K562 (cell line): Measurements from ENCODE around the gene GRK1. TPM values are rescaled to one million over a fixed set of nuclear protein-coding genes. Genes with fewer than 3 reads are reported as not detected.

ENCODE experiments used
- ATAC-seq: fragments of 200-7000 bp; cut with Tn5 transposase; 3 replicates; pipeline ENCODE4 v1.9.1; 2020; ENCODE audit warnings: moderate library complexity
- BruUV-seq: library from RNA; stranded (reverse); fragments of 400-500 nt; replicated peaks from 2 replicates; lab custom pipeline; 2021; lab: Mats Ljungman, UMichigan
- CTCF ChIA-PET: fragments of 300-600 bp; formaldehyde crosslinking; extraction: SDS; loops from one replicate; lab custom pipeline; 2021; ENCODE audit warnings: low intra/inter-chr PET ratio; lab: Yijun Ruan, JAX
- POLR2A ChIA-PET: fragments of 300-600, 350-650 bp; sonication (Branson Sonifier 250); formaldehyde crosslinking; extraction: SDS; loops from one replicate; lab custom pipeline; 2021; ENCODE audit warnings: antibody characterized with exemption, inconsistent platforms; lab: Yijun Ruan, JAX
- DNase-seq, 4 experiments: peaks; one replicate each; pipeline versions ENCODE4 v3.0.0 to v3.0.0-alpha.2; 2011 to 2018; ENCODE audit warnings: low spot score in 3 of 4, mixed read lengths in 3 of 4; ENCODE audit errors: extremely low read depth in 1 of 4
- FAIRE-seq: peaks from 2 replicates; lab custom pipeline; 2011; peaks lifted over from hg19 to GRCh38; lab: Jason Lieb, UNC
- H2AFZ ChIP-seq: 2 replicates; pipeline ENCODE4 v1.6.0; 2011; ENCODE audit warnings: low read depth, low read length, control low read depth, inconsistent platforms
- H3K27ac ChIP-seq: fragments of 200-600 bp; 3 replicates; pipeline ENCODE4 v1.8.0; 2011; ENCODE audit warnings: low read depth, mild to moderate bottlenecking, control low read depth, inconsistent platforms, low read length, moderate library complexity, mixed read lengths; ENCODE audit errors: extremely low read depth
- H3K27me3 ChIP-seq, 2 experiments: fragments of 300-600 bp in 1 of 2; 2 replicates in 1 of 2; 3 replicates in 1 of 2; pipeline versions ENCODE4 v1.6.0 to v1.8.0; 2011; ENCODE audit warnings: inconsistent platforms in 2 of 2, low read length in 2 of 2, mild to moderate bottlenecking in 1 of 2, mixed read lengths in 1 of 2, moderate library complexity in 1 of 2; ENCODE audit not compliant: control insufficient read depth in 2 of 2, insufficient read depth in 2 of 2
- H3K36me3 ChIP-seq: fragments of 300-600 bp; 3 replicates; pipeline ENCODE4 v1.8.0; 2011; ENCODE audit warnings: mild to moderate bottlenecking, low read length, inconsistent platforms; ENCODE audit not compliant: control insufficient read depth, insufficient read depth
- H3K4me1 ChIP-seq, 2 experiments: fragments of 200-600 bp in 1 of 2; replicated peaks in 1 of 2; 2 replicates in 1 of 2; 3 replicates in 1 of 2; pipeline versions ENCODE4 v1.5.1 to v1.8.0; 2011; ENCODE audit warnings: inconsistent platforms in 2 of 2, low read length in 2 of 2, mild to moderate bottlenecking in 1 of 2, mixed read lengths in 1 of 2, moderate library complexity in 1 of 2; ENCODE audit not compliant: control insufficient read depth in 2 of 2, insufficient read depth in 2 of 2
- H3K4me2 ChIP-seq: 2 replicates; pipeline ENCODE4 v1.6.1; 2011; ENCODE audit warnings: low read length, control low read depth, inconsistent platforms, mixed read lengths; ENCODE audit not compliant: insufficient read depth
- H3K4me3 ChIP-seq: fragments of 200-600 bp; sonication (generic), shearing (Covaris generic); 2 replicates; pipeline ENCODE4 v1.5.1; 2016; ENCODE audit warnings: control low read depth, inconsistent platforms
- H3K79me2 ChIP-seq: fragments of 200-600 bp; 3 replicates; pipeline ENCODE4 v1.8.0; 2011; ENCODE audit warnings: low read length, inconsistent platforms; ENCODE audit not compliant: control insufficient read depth, insufficient read depth
- H3K9ac ChIP-seq, 2 experiments: 2 replicates each; pipeline versions ENCODE4 v1.6.0 to v1.6.1; 2011; ENCODE audit warnings: low read depth in 2 of 2, low read length in 2 of 2, control low read depth in 1 of 2, inconsistent platforms in 1 of 2, mild to moderate bottlenecking in 1 of 2, mixed read lengths in 1 of 2; ENCODE audit not compliant: insufficient read depth in 1 of 2
- H3K9me1 ChIP-seq: one replicate; pipeline ENCODE4 v1.6.0; 2011; ENCODE audit warnings: inconsistent platforms, mild to moderate bottlenecking, low read length, moderate library complexity; ENCODE audit not compliant: control insufficient read depth, insufficient read depth
- H3K9me3 ChIP-seq: replicated peaks from 2 replicates; pipeline ENCODE4 v1.5.1; 2011; ENCODE audit warnings: low read depth, low read length, inconsistent platforms; ENCODE audit not compliant: control insufficient read depth, insufficient read depth
- H4K20me1 ChIP-seq: replicated peaks from 2 replicates; pipeline ENCODE4 v1.6.1; 2011; ENCODE audit warnings: low read length, inconsistent platforms, mixed read lengths; ENCODE audit not compliant: control insufficient read depth, insufficient read depth
- ARID2 ChIP-seq: fragments of 450-650 bp; IDR thresholded peaks from 2 replicates; pipeline ENCODE4 v1.6.1; 2017; ENCODE audit warnings: antibody characterized with exemption, mild to moderate bottlenecking
- C11orf30 ChIP-seq: fragments of 450-650 bp; IDR thresholded peaks from 2 replicates; pipeline ENCODE4 v1.6.1; 2016; ENCODE audit warnings: low read depth, mild to moderate bottlenecking
- CXXC5 ChIP-seq: fragments of 250-450 bp; sonication (Bioruptor Pico); IDR thresholded peaks from 2 replicates; pipeline ENCODE4 v1.8.0; 2022; ENCODE audit warnings: inconsistent platforms, mild to moderate bottlenecking, moderate library complexity
- ELK3 ChIP-seq: fragments of 450-650 bp; formaldehyde crosslinking; IDR thresholded peaks from 2 replicates; pipeline ENCODE4 v1.4.0; 2020; ENCODE audit warnings: mild to moderate bottlenecking
- ERF ChIP-seq: fragments of 450-650 bp; formaldehyde crosslinking; IDR thresholded peaks from 2 replicates; pipeline ENCODE4 v1.4.0; 2020; ENCODE audit warnings: mild to moderate bottlenecking, mixed read lengths
- ETS2 ChIP-seq: IDR thresholded peaks from 2 replicates; pipeline ENCODE4 v1.6.1; 2016; ENCODE audit warnings: borderline replicate concordance, missing genetic modification characterization, mild to moderate bottlenecking, moderate library complexity, missing compliant biosample characterization; ENCODE audit not compliant: poor library complexity, severe bottlenecking
- FOXJ3 ChIP-seq: sonication (generic); formaldehyde crosslinking; IDR thresholded peaks from 2 replicates; pipeline ENCODE4 v1.4.0; 2020; ENCODE audit warnings: mild to moderate bottlenecking, missing genetic modification reagents
- KLF16 ChIP-seq: IDR thresholded peaks from 2 replicates; pipeline ENCODE4 v1.6.1; 2016; ENCODE audit warnings: antibody characterized with exemption
- PPARD ChIP-seq: fragments of 250-450 bp; sonication (Bioruptor Pico); IDR thresholded peaks from 2 replicates; pipeline ENCODE4 v1.8.0; 2022; ENCODE audit warnings: inconsistent platforms, mild to moderate bottlenecking, moderate library complexity
- SAFB ChIP-seq: fragments of 200-400 bp; formaldehyde crosslinking; IDR thresholded peaks from 2 replicates; pipeline ENCODE4 v1.6.1; 2017; ENCODE audit warnings: low read depth, low read length, borderline replicate concordance
- ZKSCAN8 ChIP-seq: fragments of 200-800 bp; sonication (Bioruptor generic); IDR thresholded peaks from 2 replicates; pipeline ENCODE4 v1.6.1; 2016; ENCODE audit warnings: missing genetic modification characterization, missing compliant biosample characterization
- ZNF175 ChIP-seq: fragments of 200-800 bp; sonication (Bioruptor generic); IDR thresholded peaks from 2 replicates; pipeline ENCODE4 v1.6.1; 2016; ENCODE audit warnings: low read depth, mild to moderate bottlenecking, missing genetic modification characterization, missing compliant biosample characterization
- ZNF277 ChIP-seq: fragments of 250-450 bp; sonication (Bioruptor Pico); IDR thresholded peaks from 2 replicates; pipeline ENCODE4 v1.8.0; 2022; ENCODE audit warnings: inconsistent platforms, mild to moderate bottlenecking, moderate library complexity, borderline replicate concordance
- ZNF3 ChIP-seq: fragments of 250-450 bp; sonication (Bioruptor Pico); IDR thresholded peaks from 2 replicates; pipeline ENCODE4 v1.5.0; 2021; ENCODE audit warnings: mild to moderate bottlenecking, moderate library complexity
- WGBS: fragments of 100-300 bp; shearing (Covaris generic); methylation state at CpG from one replicate; pipeline ENCODE4 v1.1.6; 2016; ENCODE audit warnings: low coverage, mixed read lengths; ENCODE audit not compliant: insufficient coverage; ENCODE audit errors: missing lambda C conversion rate; 5-methylcytosine and 5-hydroxymethylcytosine counted together
- in situ Hi-C: fragments of 300-500 bp; cut with MboI; formaldehyde crosslinking; loops from 4 replicates; pipeline ENCODE4 v1.15.0; 2018; ENCODE audit warnings: inconsistent platforms, mixed read lengths
- intact Hi-C: fragments of 100-400 bp; cut with micrococcal nuclease; formaldehyde crosslinking; loops from 2 replicates; pipeline ENCODE4 v1.14.2; 2022
- polyA plus RNA-seq, 8 experiments: library from polyadenylated mRNA; depleted of rRNA in 4 of 8; stranded (reverse) in 5 of 8; unstranded in 3 of 8; fragments of >200 nt; fragmentation: Nextera tagmentation in 2 of 8; fragmentation: Illumina TruSeq in 1 of 8; extraction: Ambion mirVana in 2 of 8; extraction: Trizol in 1 of 8; gene quantifications; 2 replicates each; pipeline versions ENCODE4 v1.2.1 to v1.2.3, GENCODE V29; 2011 to 2014; ENCODE audit warnings: inconsistent platforms in 1 of 8, missing spikeins in 1 of 8
- total RNA-seq, 7 experiments: library from RNA; depleted of rRNA in 6 of 7; stranded (reverse); fragments of >200 nt in 6 of 7; fragmentation: Illumina TruSeq in 2 of 7; extraction: Trizol in 2 of 7; gene quantifications; 2 replicates each; pipeline versions ENCODE4 v1.2.1 to v1.2.3, GENCODE V29; 2011 to 2021; ENCODE audit warnings: low replicate concordance in 1 of 7

GRK1 gene
- total and polyA plus RNA-seq, 9 of the 15 experiments (the other 6 are each of a cell fraction or from before 2014, with no cell fraction given): 0.09 TPM; not detected in 8

- Histone ChIP-seq H4K20me1 (no peaks in the 10 kb centered on the region), H3K4me3 (no peak overlapping the region), H3K9me1 (peaks cover 3% of the 10 kb centered on the region), H3K9me3 (no peaks in the 10 kb centered on the region; the same call in 1 of the 2 replicates), H3K27ac (no peak overlapping the region), H3K4me2 (no peak overlapping the region), H3K4me1 (peaks cover 3 to 27% of the 10 kb centered on the region in 2 experiments; a peak in 4 of 5 replicates), H3K9ac (no peak overlapping the region), H3K79me2 (no peaks in the 10 kb centered on the region), H3K36me3 (no peaks in the 10 kb centered on the region), H2AFZ (no peak overlapping the region), H3K27me3 (peaks cover 7 to 34% of the 10 kb centered on the region in 2 experiments; a peak in 3 of 5 replicates)
- CTCF ChIA-PET: interaction anchor here (1.1 kb wide), 1 partner anchor 497 kb away, joined by 3 read pairs; no protein-coding TSS in a partner anchor
- POLR2A ChIA-PET: no interaction called here
- in situ Hi-C loops (loop anchor here (10.0 kb wide), 3 partner anchors 65 to 235 kb away; partner anchors contain the start of genes DCUN1D2 and GRK1), intact Hi-C loops (no loop called here)
- 3% methylated on average over 27 of the region's 34 CpGs for WGBS
- DNase-seq (no peak), FAIRE-seq (no peak), ATAC-seq (no peak)
- TF ChIP-seq ARID2: no peak
- no peak for TF ChIP-seq ETS2 (tag)
- no peak for TF ChIP-seq ZNF277 (CRISPR knock-in tag)
- no peak for TF ChIP-seq FOXJ3 (CRISPR knock-in tag)
- TF ChIP-seq C11orf30: no peak
- TF ChIP-seq ERF (CRISPR knock-in tag): no peak
- no peak for TF ChIP-seq ELK3 (CRISPR knock-in tag)
- no peak for TF ChIP-seq PPARD (CRISPR knock-in tag)
- TF ChIP-seq KLF16: no peak
- TF ChIP-seq CXXC5 (CRISPR knock-in tag): no peak
- no peak for TF ChIP-seq SAFB
- no peak for TF ChIP-seq ZNF3 (CRISPR knock-in tag)
- TF ChIP-seq ZNF175 (CRISPR knock-in tag): no peak
- no peak for TF ChIP-seq ZKSCAN8 (CRISPR knock-in tag)
- no TSS peak for BruUV-seq
Observed at GRCh38 chr13:113729187-113730019, 62.4 kb downstream of the GRK1 start.
